Gastrocnemius medialis (tissue), 4 donors: ENCODE results near the gene GLI3. TPM values are rescaled to one million over a fixed set of nuclear protein-coding genes. Genes with fewer than 3 reads are reported as not detected.
A peak's percentile ranks its signal among the peaks of the same experiment; 100 is the strongest.

Source experiments
- ATAC-seq, 2 donors: fragments of 150-250 bp; one replicate each; pipeline ENCODE4 v1.9.1; 2016
- DNase-seq, 2 donors: peaks; one replicate each; pipeline ENCODE4 v3.0.0-alpha.2; 2019
- H3K27ac ChIP-seq, 4 donors: fragments of 200-600 bp; sonication (generic); 1 replicate in 1 of 4; 2 replicates in 3 of 4; pipeline ENCODE4 v1.5.1; 2016 to 2018; ENCODE audit warnings: mild to moderate bottlenecking in 2 of 4, moderate library complexity in 1 of 4
- H3K27me3 ChIP-seq, 3 donors: fragments of 200-600 bp; sonication (generic) in 2 of 3; 1 replicate in 1 of 3; 2 replicates in 2 of 3; pipeline versions ENCODE4 v1.5.1 to v1.6.0; 2016 to 2019; ENCODE audit warnings: mild to moderate bottlenecking in 1 of 3, moderate library complexity in 1 of 3
- H3K36me3 ChIP-seq, 2 donors: fragments of 200-600 bp; sonication (generic) in 1 of 2; one replicate each; pipeline ENCODE4 v1.5.1; 2017 to 2018
- H3K4me1 ChIP-seq, 2 donors: fragments of 200-600 bp; sonication (generic) in 1 of 2; one replicate each; pipeline ENCODE4 v1.5.1; 2016 to 2017; ENCODE audit warnings: mild to moderate bottlenecking in 2 of 2
- H3K4me3 ChIP-seq, 4 donors: fragments of 200-600 bp; sonication (generic) in 3 of 4; 1 replicate in 1 of 4; 2 replicates in 3 of 4; pipeline ENCODE4 v1.5.1; 2016 to 2019; ENCODE audit warnings: mild to moderate bottlenecking in 2 of 4
- H3K9me3 ChIP-seq, 3 donors: fragments of 200-600 bp; sonication (generic) in 2 of 3; 1 replicate in 1 of 3; 2 replicates in 2 of 3; pipeline ENCODE4 v1.5.1; 2016 to 2019
- CTCF ChIP-seq, 5 experiments: fragments of 450-650 bp in 3 of 5; fragments of 200-600 bp in 2 of 5; sonication (generic) in 2 of 5; IDR thresholded peaks in 4 of 5; conservative IDR thresholded peaks in 1 of 5; 1 replicate in 4 of 5; 2 replicates in 1 of 5; pipeline ENCODE4 v1.5.1; 2016 to 2019; ENCODE audit warnings: antibody characterized with exemption in 5 of 5, mild to moderate bottlenecking in 3 of 5, moderate library complexity in 3 of 5
- POLR2A ChIP-seq, 2 donors: fragments of 450-650 bp; IDR thresholded peaks; one replicate each; pipeline ENCODE4 v1.6.1; 2017; ENCODE audit warnings: antibody characterized with exemption in 2 of 2, mild to moderate bottlenecking in 2 of 2, moderate library complexity in 2 of 2
- in situ Hi-C, 4 donors: fragments of 200-750 bp; cut with MboI; loops; one replicate each; pipeline versions ENCODE4 v1.15.0 to v1.8.0; 2017; ENCODE audit warnings: low sequenced_read_pairs in 4 of 4
- intact Hi-C: fragments of 100-400 bp; cut with DNase I; formaldehyde crosslinking; loops from one replicate; pipeline ENCODE4 v1.15.1; 2023; ENCODE audit warnings: low total_unique reads
- total RNA-seq, 4 donors: library from RNA; depleted of rRNA; stranded (reverse); fragments of >200 nt; gene quantifications; one replicate each; pipeline versions ENCODE4 v1.1.0 to v1.2.3, GENCODE V29; 2016

Gene GLI3
- total RNA-seq, 4 donors from 2014 or later: 0.46 to 1.6 (median 0.81) TPM

- Histone ChIP-seq H3K27ac (no peak overlapping the region), H3K4me1 (no peaks in the 10 kb centered on the region), H3K27me3 (peaks cover 0 to 3% (median 3%) of the 10 kb centered on the region in 3 donors), H3K4me3 (no peak overlapping the region), H3K9me3 (no peaks in the 10 kb centered on the region), H3K36me3 (no peaks in the 10 kb centered on the region)
- in situ Hi-C loops (no loop called here), intact Hi-C loops (loop anchor here (10.0 kb wide), 1 partner anchor 117 kb away; no protein-coding TSS in a partner anchor)
- ATAC-seq: no peak
- no peak for DNase-seq
- TF ChIP-seq POLR2A (IDR thresholded peaks at IDR 0.05) (no peak), CTCF (IDR thresholded peaks at IDR 0.05 in 4 of 5, conservative IDR thresholded peaks at IDR 0.05 in 1 of 5) (no peak)
These were observed 15.7 kb downstream of the GLI3 start for GRCh38 chr7:42221304-42221703.

GRCh38 chr7:42219447-42219846 is 17.6 kb downstream of the GLI3 start:
- ATAC-seq (peak; percentile 53 to 73), DNase-seq (no peak)
- intact Hi-C loops: no loop called here
- Histone ChIP-seq H3K4me3 (no peak overlapping the region), H3K9me3 (no peaks in the 10 kb centered on the region), H3K27me3 (no peaks in the 10 kb centered on the region), H3K4me1 (no peaks in the 10 kb centered on the region), H3K27ac (peak overlapping the region in 1 of 4 donors; percentile 49), H3K36me3 (no peaks in the 10 kb centered on the region)
- in situ Hi-C loops: no loop called here
- no peak for TF ChIP-seq POLR2A (IDR thresholded peaks at IDR 0.05)
- TF ChIP-seq CTCF (IDR thresholded peaks at IDR 0.05 in 4 of 5, conservative IDR thresholded peaks at IDR 0.05 in 1 of 5): no peak

GRCh38 chr7:42218248-42218647 is 18.8 kb downstream of the GLI3 start:
- intact Hi-C loops: no loop called here
- in situ Hi-C loops: no loop called here
- Histone ChIP-seq H3K9me3 (no peaks in the 10 kb centered on the region), H3K27ac (peak overlapping the region in 1 of 4 donors; percentile 4), H3K27me3 (no peaks in the 10 kb centered on the region), H3K36me3 (no peaks in the 10 kb centered on the region), H3K4me3 (no peak overlapping the region), H3K4me1 (no peaks in the 10 kb centered on the region)
- DNase-seq (no peak), ATAC-seq (no peak)
- TF ChIP-seq CTCF (IDR thresholded peaks at IDR 0.05 in 4 of 5, conservative IDR thresholded peaks at IDR 0.05 in 1 of 5) (no peak), POLR2A (IDR thresholded peaks at IDR 0.05) (no peak)

- Histone ChIP-seq H3K4me1 (no peaks in the 10 kb centered on the region), H3K27me3 (no peaks in the 10 kb centered on the region), H3K36me3 (no peaks in the 10 kb centered on the region), H3K4me3 (no peak overlapping the region), H3K27ac (peak overlapping the region in 2 of 4 donors; percentile 14 to 29), H3K9me3 (no peaks in the 10 kb centered on the region)
- in situ Hi-C loops (no loop called here), intact Hi-C loops (no loop called here)
- TF ChIP-seq CTCF (IDR thresholded peaks at IDR 0.05 in 4 of 5, conservative IDR thresholded peaks at IDR 0.05 in 1 of 5) (no peak), POLR2A (IDR thresholded peaks at IDR 0.05) (no peak)
- DNase-seq (no peak), ATAC-seq (no peak)
These were observed 19.5 kb downstream of the GLI3 start for GRCh38 chr7:42217548-42217947.

GRCh38 chr7:42217053-42217452 is 20.0 kb downstream of the GLI3 start:
- no peak for DNase-seq
- ATAC-seq: no peak
- Histone ChIP-seq H3K9me3 (no peaks in the 10 kb centered on the region), H3K4me1 (no peaks in the 10 kb centered on the region), H3K27ac (peak overlapping the region; percentile 12 to 45 (median 22)), H3K36me3 (no peaks in the 10 kb centered on the region), H3K27me3 (no peaks in the 10 kb centered on the region), H3K4me3 (no peak overlapping the region)
- intact Hi-C loops: no loop called here
- TF ChIP-seq CTCF (IDR thresholded peaks at IDR 0.05 in 4 of 5, conservative IDR thresholded peaks at IDR 0.05 in 1 of 5): no peak
- TF ChIP-seq POLR2A (IDR thresholded peaks at IDR 0.05): no peak
- in situ Hi-C loops: no loop called here
